ENCODE results near the gene NOP53. TPM values are rescaled to one million over a fixed set of nuclear protein-coding genes. Genes with fewer than 3 reads are reported as not detected.
"Not testable (repeated sequence)": the region's sequence is repeated elsewhere in the genome, so short reads cannot be mapped to it uniquely, and the experiment has no call there.

NOP53 gene
- total RNA-seq, 1 donor from 2014 or later: 266 TPM

- intact Hi-C loops (cut with micrococcal nuclease): no loop called here
- H3K27me3 Mint-ChIP-seq (ENCODE audit: low read depth): no peaks in the 10 kb centered on the region
- H3K27ac Mint-ChIP-seq: peak within 1 kb of the TSS; percentile 91
- H3K4me1 Mint-ChIP-seq (ENCODE audit: low read depth): peaks cover 9% of the 10 kb centered on the region
- peak within 1 kb of the TSS; percentile 95 for H3K4me3 Mint-ChIP-seq (ENCODE audit: low read depth)
- DNase-seq (ENCODE audit: low spot score): peak; percentile 74
- H3K9me3 Mint-ChIP-seq: no peaks in the 10 kb centered on the region
- peaks cover 22% of the 10 kb centered on the region for H3K36me3 Mint-ChIP-seq (ENCODE audit: low read depth)
Observed at GRCh38 chr19:47778049-47778953, 33.0 kb downstream of the NOP53 start, which contains the start of gene SELENOW. TSS of gene SELENOW (plus strand) at chr19:47778703. CDS start at chr19:47778786, 83 bp downstream.

- Mint-ChIP-seq H3K27ac (peak overlapping the region; percentile 70), H3K9me3 (no peaks in the 10 kb centered on the region), H3K4me3 (ENCODE audit: low read depth) (peak overlapping the region; percentile 95), H3K27me3 (ENCODE audit: low read depth) (no peaks in the 10 kb centered on the region), H3K36me3 (ENCODE audit: low read depth) (peaks cover 26% of the 10 kb centered on the region), H3K4me1 (ENCODE audit: low read depth) (peaks cover 9% of the 10 kb centered on the region)
- no peak for DNase-seq (ENCODE audit: low spot score)
- intact Hi-C loops (cut with micrococcal nuclease): no loop called here
Observed at GRCh38 chr19:47778954-47779351, 33.6 kb downstream of the NOP53 start.

- H3K9me3 Mint-ChIP-seq: no peaks in the 10 kb centered on the region
- peak overlapping the region; percentile 95 for H3K4me3 Mint-ChIP-seq (ENCODE audit: low read depth)
- H3K27ac Mint-ChIP-seq: peak overlapping the region; percentile 70
- intact Hi-C loops (cut with micrococcal nuclease): loop anchor here (10.0 kb wide), 1 partner anchor 65 kb away; the partner anchor contains the start of gene EHD2
- peaks cover 9% of the 10 kb centered on the region for H3K4me1 Mint-ChIP-seq (ENCODE audit: low read depth)
- no peaks in the 10 kb centered on the region for H3K27me3 Mint-ChIP-seq (ENCODE audit: low read depth)
- DNase-seq (ENCODE audit: low spot score): no peak
- peaks cover 33% of the 10 kb centered on the region for H3K36me3 Mint-ChIP-seq (ENCODE audit: low read depth)
Observed at GRCh38 chr19:47779524-47780214, 34.3 kb downstream of the NOP53 start.

GRCh38 chr19:47780215-47780551 lies 34.8 kb downstream of the NOP53 start:
- intact Hi-C loops (cut with micrococcal nuclease): loop anchor here (10.0 kb wide), 1 partner anchor 65 kb away; the partner anchor contains the start of gene EHD2
- peak overlapping the region; percentile 63 for H3K27ac Mint-ChIP-seq
- H3K9me3 Mint-ChIP-seq: no peaks in the 10 kb centered on the region
- peaks cover 9% of the 10 kb centered on the region for H3K4me1 Mint-ChIP-seq (ENCODE audit: low read depth)
- peaks cover 34% of the 10 kb centered on the region for H3K36me3 Mint-ChIP-seq (ENCODE audit: low read depth)
- H3K4me3 Mint-ChIP-seq (ENCODE audit: low read depth): peak overlapping the region; percentile 95
- no peaks in the 10 kb centered on the region for H3K27me3 Mint-ChIP-seq (ENCODE audit: low read depth)
- DNase-seq (ENCODE audit: low spot score): no peak

GRCh38 chr19:47781590-47782262 lies 36.4 kb downstream of the NOP53 start:
- H3K4me3 Mint-ChIP-seq (ENCODE audit: low read depth): no peak overlapping the region

GRCh38 chr19:47786566-47786965 lies 41.2 kb downstream of the NOP53 start:
- peaks cover 2% of the 10 kb centered on the region for H3K4me1 Mint-ChIP-seq (ENCODE audit: low read depth)
- no peaks in the 10 kb centered on the region for H3K27me3 Mint-ChIP-seq (ENCODE audit: low read depth)
- no peak overlapping the region for H3K4me3 Mint-ChIP-seq (ENCODE audit: low read depth)
- DNase-seq (ENCODE audit: low spot score): no peak
- H3K27ac Mint-ChIP-seq: no peak overlapping the region
- intact Hi-C loops (cut with micrococcal nuclease): loop anchor here (10.0 kb wide), 1 partner anchor 72 kb away; the partner anchor contains the start of gene EHD2
- H3K9me3 Mint-ChIP-seq: no peaks in the 10 kb centered on the region
- peaks cover 26% of the 10 kb centered on the region for H3K36me3 Mint-ChIP-seq (ENCODE audit: low read depth)

More at GRCh38 chr19:47781590-47782262, 36.4 kb downstream of the NOP53 start:
- DNase-seq (ENCODE audit: low spot score): no peak
- intact Hi-C loops (cut with micrococcal nuclease): loop anchor here (10.0 kb wide), 1 partner anchor 67 kb away; the partner anchor contains the start of gene EHD2
- peaks cover 9% of the 10 kb centered on the region for H3K4me1 Mint-ChIP-seq (ENCODE audit: low read depth)
- H3K27me3 Mint-ChIP-seq (ENCODE audit: low read depth): no peaks in the 10 kb centered on the region
- no peaks in the 10 kb centered on the region for H3K9me3 Mint-ChIP-seq
- H3K36me3 Mint-ChIP-seq (ENCODE audit: low read depth): peaks cover 37% of the 10 kb centered on the region
- H3K27ac Mint-ChIP-seq: no peak overlapping the region

GRCh38 chr19:47787307-47787706 lies 42.0 kb downstream of the NOP53 start:
- not testable (repeated sequence) for H3K27ac Mint-ChIP-seq; H3K27me3 Mint-ChIP-seq (ENCODE audit: low read depth); DNase-seq (ENCODE audit: low spot score); H3K9me3 Mint-ChIP-seq; H3K4me1 Mint-ChIP-seq (ENCODE audit: low read depth); H3K4me3 Mint-ChIP-seq (ENCODE audit: low read depth)
- peaks cover 22% of the 10 kb centered on the region for H3K36me3 Mint-ChIP-seq (ENCODE audit: low read depth)
- intact Hi-C loops (cut with micrococcal nuclease): loop anchor here (10.0 kb wide), 1 partner anchor 73 kb away; the partner anchor contains the start of gene EHD2

GRCh38 chr19:47789811-47790210 lies 44.5 kb downstream of the NOP53 start:
- H3K27me3 Mint-ChIP-seq (ENCODE audit: low read depth); H3K36me3 Mint-ChIP-seq (ENCODE audit: low read depth); H3K9me3 Mint-ChIP-seq; DNase-seq (ENCODE audit: low spot score); H3K4me1 Mint-ChIP-seq (ENCODE audit: low read depth); H3K27ac Mint-ChIP-seq; H3K4me3 Mint-ChIP-seq (ENCODE audit: low read depth): not testable (repeated sequence)
- intact Hi-C loops (cut with micrococcal nuclease): loop anchor here (10.0 kb wide), 1 partner anchor 75 kb away; the partner anchor contains the start of gene EHD2

GRCh38 chr19:47790398-47790814 lies 45.1 kb downstream of the NOP53 start:
- no peak overlapping the region for H3K27ac Mint-ChIP-seq
- intact Hi-C loops (cut with micrococcal nuclease): no loop called here
- H3K9me3 Mint-ChIP-seq: peaks cover 5% of the 10 kb centered on the region
- H3K4me3 Mint-ChIP-seq (ENCODE audit: low read depth): no peak overlapping the region
- DNase-seq (ENCODE audit: low spot score): peak; percentile 62
- H3K27me3 Mint-ChIP-seq (ENCODE audit: low read depth): no peaks in the 10 kb centered on the region
- peaks cover 2% of the 10 kb centered on the region for H3K4me1 Mint-ChIP-seq (ENCODE audit: low read depth)
- H3K36me3 Mint-ChIP-seq (ENCODE audit: low read depth): peaks cover 4% of the 10 kb centered on the region

- H3K9me3 Mint-ChIP-seq: peaks cover 5% of the 10 kb centered on the region
- no peak overlapping the region for H3K27ac Mint-ChIP-seq
- no peak for DNase-seq (ENCODE audit: low spot score)
- H3K4me3 Mint-ChIP-seq (ENCODE audit: low read depth): no peak overlapping the region
- intact Hi-C loops (cut with micrococcal nuclease): no loop called here
- H3K36me3 Mint-ChIP-seq (ENCODE audit: low read depth): peaks cover 3% of the 10 kb centered on the region
- no peaks in the 10 kb centered on the region for H3K27me3 Mint-ChIP-seq (ENCODE audit: low read depth)
- H3K4me1 Mint-ChIP-seq (ENCODE audit: low read depth): peaks cover 2% of the 10 kb centered on the region
Observed at GRCh38 chr19:47792616-47793015, 47.3 kb downstream of the NOP53 start.

- intact Hi-C loops (cut with micrococcal nuclease): no loop called here
- Mint-ChIP-seq H3K36me3 (ENCODE audit: low read depth) (no peaks in the 10 kb centered on the region), H3K9me3 (peaks cover 5% of the 10 kb centered on the region), H3K27ac (no peak overlapping the region), H3K4me1 (ENCODE audit: low read depth) (no peaks in the 10 kb centered on the region), H3K4me3 (ENCODE audit: low read depth) (no peak overlapping the region), H3K27me3 (ENCODE audit: low read depth) (peaks cover 1% of the 10 kb centered on the region)
- no peak for DNase-seq (ENCODE audit: low spot score)
Observed at GRCh38 chr19:47794526-47794925, 49.2 kb downstream of the NOP53 start.

GRCh38 chr19:47796785-47797184 lies 51.4 kb downstream of the NOP53 start:
- no peak for DNase-seq (ENCODE audit: low spot score)
- Mint-ChIP-seq H3K4me1 (ENCODE audit: low read depth) (no peaks in the 10 kb centered on the region), H3K9me3 (peaks cover 11% of the 10 kb centered on the region), H3K36me3 (ENCODE audit: low read depth) (no peaks in the 10 kb centered on the region), H3K27ac (no peak overlapping the region), H3K27me3 (ENCODE audit: low read depth) (peaks cover 1% of the 10 kb centered on the region), H3K4me3 (ENCODE audit: low read depth) (no peak overlapping the region)
- intact Hi-C loops (cut with micrococcal nuclease): no loop called here
